Muscle layer of duodenum (tissue), 2 donors: ENCODE data around the gene PTPRM.

Experiments
- H3K27ac ChIP-seq: one replicate; pipeline ENCODE4 v1.7.0; 2013; ENCODE audit warnings: mild to moderate bottlenecking, low read length
- H3K27me3 ChIP-seq: one replicate; pipeline ENCODE4 v1.7.0; 2013; ENCODE audit warnings: low read depth, mild to moderate bottlenecking, control low read depth, low read length
- H3K36me3 ChIP-seq, 2 donors: one replicate each; pipeline ENCODE4 v1.7.0; 2013; ENCODE audit warnings: low read length in 2 of 2, control low read depth in 1 of 2, mild to moderate bottlenecking in 1 of 2; ENCODE audit not compliant: insufficient read depth in 2 of 2, control insufficient read depth in 1 of 2
- H3K4me1 ChIP-seq, 2 donors: one replicate each; pipeline ENCODE4 v1.7.0; 2013; ENCODE audit warnings: low read length in 2 of 2, mild to moderate bottlenecking in 2 of 2, control low read depth in 1 of 2, moderate library complexity in 1 of 2; ENCODE audit not compliant: insufficient read depth in 2 of 2, control insufficient read depth in 1 of 2
- H3K4me3 ChIP-seq, 2 donors: one replicate each; pipeline ENCODE4 v1.7.0; 2013; ENCODE audit warnings: low read length in 2 of 2, low read depth in 1 of 2, mild to moderate bottlenecking in 1 of 2
- H3K9me3 ChIP-seq, 2 donors: one replicate each; pipeline ENCODE4 v1.7.0; 2013; ENCODE audit warnings: low read length in 2 of 2, control low read depth in 1 of 2, mild to moderate bottlenecking in 1 of 2; ENCODE audit not compliant: control insufficient read depth in 1 of 2
- donor health status: healthy.

The PTPRM gene

DNA sequence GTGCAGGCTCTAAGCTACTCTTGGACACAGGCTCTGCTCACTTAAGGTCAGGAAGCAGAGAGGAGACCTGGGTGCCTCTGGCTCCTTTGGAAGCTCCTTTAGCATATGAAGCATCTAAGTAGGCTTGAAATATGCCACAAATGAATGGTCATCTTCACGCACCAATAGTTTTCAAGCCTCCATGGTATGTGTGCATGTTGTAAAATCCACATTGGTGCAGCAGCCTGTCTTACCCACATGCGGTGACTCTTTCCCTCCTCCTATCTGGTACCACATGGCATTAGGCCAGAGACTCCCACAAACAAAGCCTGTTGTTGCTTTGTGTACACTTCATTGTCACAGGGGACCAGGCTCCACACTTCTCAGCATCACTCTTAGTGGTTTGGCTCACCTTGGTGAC lies 599.9 kb downstream of the PTPRM start:
- Histone ChIP-seq H3K4me1 (peaks cover 0 to 5% of the 10 kb centered on the region in 2 donors), H3K27me3 (no peaks in the 10 kb centered on the region), H3K36me3 (no peaks in the 10 kb centered on the region), H3K27ac (no peak overlapping the region), H3K9me3 (no peaks in the 10 kb centered on the region), H3K4me3 (no peak overlapping the region)

GRCh38 chr18:8167673-8168072 lies 600.6 kb downstream of the PTPRM start:
- Histone ChIP-seq H3K27ac (no peak overlapping the region), H3K4me3 (no peak overlapping the region), H3K36me3 (no peaks in the 10 kb centered on the region), H3K27me3 (no peaks in the 10 kb centered on the region), H3K9me3 (no peaks in the 10 kb centered on the region), H3K4me1 (peaks cover 0 to 5% of the 10 kb centered on the region in 2 donors)

DNA sequence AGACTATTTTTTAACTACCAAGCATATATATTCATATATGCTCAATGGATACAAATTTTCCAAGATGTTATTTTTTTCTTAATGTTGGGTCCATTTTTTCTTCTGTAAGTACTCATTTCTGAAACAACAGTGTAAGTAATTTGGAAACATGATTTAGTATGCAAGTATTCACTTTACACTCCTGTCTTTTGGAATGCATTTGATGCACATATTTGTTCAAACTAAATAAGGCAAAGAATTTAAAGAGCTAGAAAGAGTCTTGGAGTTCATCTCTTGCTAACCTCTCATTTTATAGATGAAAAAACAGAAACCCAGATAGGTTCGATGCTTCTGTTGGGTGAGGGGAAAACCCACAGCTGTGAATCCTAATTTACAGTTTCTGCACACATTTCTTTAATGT lies 602.6 kb downstream of the PTPRM start:
- Histone ChIP-seq H3K4me3 (no peak overlapping the region), H3K27me3 (no peaks in the 10 kb centered on the region), H3K27ac (no peak overlapping the region), H3K36me3 (no peaks in the 10 kb centered on the region), H3K4me1 (peaks cover 0 to 10% of the 10 kb centered on the region in 2 donors), H3K9me3 (no peaks in the 10 kb centered on the region)

DNA sequence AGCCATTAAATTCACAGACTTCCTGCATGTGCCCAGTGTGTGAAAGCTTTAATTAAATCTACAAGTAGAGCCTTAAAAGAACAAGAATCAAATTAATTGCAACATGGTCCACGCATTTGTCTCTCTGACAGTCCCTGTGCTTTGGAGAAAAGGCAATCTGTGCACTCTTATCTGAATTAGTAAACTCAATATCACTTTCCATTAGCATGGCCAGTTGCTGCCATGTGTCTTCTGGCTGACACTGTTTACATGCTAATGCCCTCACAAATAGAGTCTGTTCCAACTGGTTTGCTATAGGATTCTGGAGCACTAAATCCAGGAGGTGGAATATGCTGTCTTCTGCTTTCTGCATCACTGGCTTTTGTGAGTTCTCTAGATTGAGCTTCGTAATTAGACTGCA lies 607.7 kb downstream of the PTPRM start:
- no peak overlapping the region for H3K4me3 ChIP-seq
- H3K4me1 ChIP-seq, result peaks cover 0 to 43% of the 10 kb centered on the region in 2 donors
- H3K36me3 ChIP-seq, result no peaks in the 10 kb centered on the region
- H3K27me3 ChIP-seq, result no peaks in the 10 kb centered on the region
- no peaks in the 10 kb centered on the region for H3K9me3 ChIP-seq
- no peak overlapping the region for H3K27ac ChIP-seq

DNA sequence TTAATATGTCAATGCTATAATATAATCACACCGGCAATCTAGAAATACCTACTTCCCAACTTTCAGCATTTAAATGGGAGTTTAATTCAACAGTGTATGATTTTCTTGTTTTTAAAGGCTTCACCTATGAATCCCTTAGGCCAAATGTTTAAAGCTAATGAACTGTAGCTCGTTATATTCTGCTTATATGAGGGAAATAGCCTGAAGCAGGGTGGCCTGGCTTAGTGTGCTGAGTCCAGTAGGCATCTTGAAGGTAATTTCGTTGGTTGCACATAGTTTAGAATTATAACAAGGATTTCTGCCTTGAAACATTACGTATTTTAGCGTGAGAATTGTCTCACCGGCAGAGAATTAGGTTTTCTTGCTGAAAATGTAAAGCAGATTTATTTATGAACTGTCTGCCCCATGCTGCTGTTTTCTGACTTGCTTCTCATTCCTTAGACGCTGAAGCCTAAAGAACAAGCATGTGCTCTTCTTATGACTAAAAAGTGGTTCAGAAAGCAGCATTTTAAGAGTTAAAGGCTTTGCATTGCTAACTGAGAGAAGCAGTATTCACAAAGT lies 608.5 kb downstream of the PTPRM start:
- Histone ChIP-seq H3K36me3 (no peaks in the 10 kb centered on the region), H3K27me3 (no peaks in the 10 kb centered on the region), H3K4me3 (no peak overlapping the region), H3K27ac (no peak overlapping the region), H3K9me3 (no peaks in the 10 kb centered on the region), H3K4me1 (peaks cover 0 to 39% of the 10 kb centered on the region in 2 donors)

DNA sequence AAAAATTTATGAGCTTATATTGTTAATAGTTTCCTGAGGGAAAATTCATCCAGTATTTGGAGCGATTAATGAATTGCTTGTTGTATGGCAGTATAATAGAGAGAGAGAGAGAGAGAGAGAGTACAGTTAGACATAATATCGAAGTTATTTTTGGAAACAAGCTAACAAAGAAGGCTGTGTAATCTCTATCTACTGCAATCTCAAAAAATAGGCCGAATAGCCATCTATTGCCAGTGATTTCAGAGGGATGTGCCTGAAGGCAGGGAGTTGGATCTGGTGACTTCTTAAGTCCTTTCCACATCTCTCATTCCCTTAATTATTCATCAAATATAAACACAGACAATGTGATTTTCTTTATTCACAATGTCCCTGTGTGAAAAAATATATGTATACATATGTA lies 609.0 kb downstream of the PTPRM start:
- peaks cover 0 to 38% of the 10 kb centered on the region in 2 donors for H3K4me1 ChIP-seq
- H3K27me3 ChIP-seq, result no peaks in the 10 kb centered on the region
- no peak overlapping the region for H3K27ac ChIP-seq
- no peaks in the 10 kb centered on the region for H3K36me3 ChIP-seq
- no peaks in the 10 kb centered on the region for H3K9me3 ChIP-seq
- no peak overlapping the region for H3K4me3 ChIP-seq

GRCh38 chr18:8176554-8176953 lies 609.4 kb downstream of the PTPRM start:
- no peaks in the 10 kb centered on the region for H3K36me3 ChIP-seq
- H3K4me1 ChIP-seq, result peaks cover 0 to 38% of the 10 kb centered on the region in 2 donors
- H3K27ac ChIP-seq, result no peak overlapping the region
- H3K9me3 ChIP-seq, result no peaks in the 10 kb centered on the region
- H3K4me3 ChIP-seq, result no peak overlapping the region
- H3K27me3 ChIP-seq, result no peaks in the 10 kb centered on the region

- Histone ChIP-seq H3K27ac (no peak overlapping the region), H3K36me3 (no peaks in the 10 kb centered on the region), H3K9me3 (no peaks in the 10 kb centered on the region), H3K27me3 (no peaks in the 10 kb centered on the region), H3K4me3 (no peak overlapping the region), H3K4me1 (peaks cover 0 to 38% of the 10 kb centered on the region in 2 donors)
Observed at GRCh38 chr18:8177330-8178016, 610.4 kb downstream of the PTPRM start.

DNA sequence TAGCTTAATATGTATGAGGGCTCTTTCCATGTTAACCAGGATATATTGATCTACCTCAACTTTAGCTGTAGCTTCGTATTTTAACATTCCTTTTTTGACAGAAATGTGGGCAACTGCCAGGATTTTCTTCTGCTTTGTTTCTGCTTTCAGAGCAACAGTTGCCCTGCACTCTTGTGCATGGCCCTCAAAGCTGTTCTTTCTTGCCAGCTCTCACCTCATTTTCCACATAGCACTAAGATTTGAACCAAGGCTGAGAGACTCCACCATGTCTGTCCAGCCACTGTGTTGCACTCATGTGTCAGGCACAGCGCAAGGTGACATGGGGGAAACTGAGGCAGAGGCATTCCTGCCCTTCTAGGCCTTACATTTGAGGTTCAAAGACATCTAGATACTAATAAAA lies 619.3 kb downstream of the PTPRM start:
- H3K9me3 ChIP-seq, result no peaks in the 10 kb centered on the region
- H3K27ac ChIP-seq, result no peak overlapping the region
- H3K4me1 ChIP-seq, result peaks cover 0 to 18% of the 10 kb centered on the region in 2 donors

DNA sequence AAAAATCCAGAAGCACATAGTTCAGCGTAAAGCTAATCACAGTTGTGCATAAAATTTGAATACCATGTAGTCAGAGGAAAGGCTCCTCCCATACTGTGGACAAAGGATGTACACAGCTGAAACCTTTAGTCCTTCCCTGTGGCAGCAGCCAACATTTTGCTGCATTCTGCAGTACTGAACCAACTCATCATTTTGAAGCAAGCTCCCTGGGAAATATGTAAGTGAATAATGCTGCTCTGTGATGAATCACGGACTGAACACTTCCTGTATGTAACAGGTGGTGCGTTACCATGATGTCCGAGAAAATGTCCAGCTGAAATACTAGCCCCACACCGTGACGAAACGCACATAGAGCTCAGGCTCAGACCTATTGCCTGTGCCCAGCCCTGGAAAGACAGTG lies 621.1 kb downstream of the PTPRM start:
- H3K27ac ChIP-seq, result no peak overlapping the region
- H3K27me3 ChIP-seq, result no peaks in the 10 kb centered on the region
- no peaks in the 10 kb centered on the region for H3K9me3 ChIP-seq
- peaks cover 0 to 18% of the 10 kb centered on the region in 2 donors for H3K4me1 ChIP-seq
- no peaks in the 10 kb centered on the region for H3K36me3 ChIP-seq
- no peak overlapping the region for H3K4me3 ChIP-seq

More for the DNA sequence above, 619.3 kb downstream of the PTPRM start:
- Histone ChIP-seq H3K27me3 (no peaks in the 10 kb centered on the region), H3K4me3 (no peak overlapping the region), H3K36me3 (no peaks in the 10 kb centered on the region)

GRCh38 chr18:8190980-8191379 lies 623.9 kb downstream of the PTPRM start:
- Histone ChIP-seq H3K4me3 (no peak overlapping the region), H3K27me3 (no peaks in the 10 kb centered on the region), H3K27ac (no peak overlapping the region), H3K36me3 (no peaks in the 10 kb centered on the region), H3K9me3 (no peaks in the 10 kb centered on the region), H3K4me1 (peaks cover 0 to 18% of the 10 kb centered on the region in 2 donors)

DNA sequence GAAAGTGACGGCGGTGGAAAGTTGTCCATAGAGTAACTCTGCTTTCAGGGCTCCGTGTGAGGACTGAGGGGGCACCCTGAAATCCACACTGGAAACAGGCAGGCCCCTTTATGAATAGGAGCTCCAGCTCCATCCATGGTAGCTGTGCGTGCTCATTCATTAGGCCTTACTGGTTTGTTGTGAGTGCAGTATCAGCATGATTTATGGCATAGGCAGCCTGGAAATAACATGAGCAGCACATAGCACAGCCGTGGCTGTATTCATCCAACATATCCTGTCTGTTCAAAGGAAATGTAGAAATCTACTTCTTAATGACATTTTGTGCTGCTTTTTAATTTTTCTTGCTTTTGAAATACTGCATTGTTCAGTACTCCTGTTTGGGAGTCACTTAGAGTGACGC lies 627.3 kb downstream of the PTPRM start:
- Histone ChIP-seq H3K36me3 (no peaks in the 10 kb centered on the region), H3K4me1 (no peaks in the 10 kb centered on the region), H3K9me3 (no peaks in the 10 kb centered on the region)

More for the DNA sequence above, 627.3 kb downstream of the PTPRM start:
- Histone ChIP-seq H3K4me3 (no peak overlapping the region), H3K27me3 (no peaks in the 10 kb centered on the region), H3K27ac (no peak overlapping the region)
